ENCODE data around the gene ZBTB2.
"Not testable (repeated sequence)": the region's sequence is repeated elsewhere in the genome, so short reads cannot be mapped to it uniquely, and the experiment has no call there.

The ZBTB2 gene

GRCh38 chr6:151326116-151326825 is 65.1 kb downstream of the ZBTB2 start:
- no peak for DNase-seq

DNA sequence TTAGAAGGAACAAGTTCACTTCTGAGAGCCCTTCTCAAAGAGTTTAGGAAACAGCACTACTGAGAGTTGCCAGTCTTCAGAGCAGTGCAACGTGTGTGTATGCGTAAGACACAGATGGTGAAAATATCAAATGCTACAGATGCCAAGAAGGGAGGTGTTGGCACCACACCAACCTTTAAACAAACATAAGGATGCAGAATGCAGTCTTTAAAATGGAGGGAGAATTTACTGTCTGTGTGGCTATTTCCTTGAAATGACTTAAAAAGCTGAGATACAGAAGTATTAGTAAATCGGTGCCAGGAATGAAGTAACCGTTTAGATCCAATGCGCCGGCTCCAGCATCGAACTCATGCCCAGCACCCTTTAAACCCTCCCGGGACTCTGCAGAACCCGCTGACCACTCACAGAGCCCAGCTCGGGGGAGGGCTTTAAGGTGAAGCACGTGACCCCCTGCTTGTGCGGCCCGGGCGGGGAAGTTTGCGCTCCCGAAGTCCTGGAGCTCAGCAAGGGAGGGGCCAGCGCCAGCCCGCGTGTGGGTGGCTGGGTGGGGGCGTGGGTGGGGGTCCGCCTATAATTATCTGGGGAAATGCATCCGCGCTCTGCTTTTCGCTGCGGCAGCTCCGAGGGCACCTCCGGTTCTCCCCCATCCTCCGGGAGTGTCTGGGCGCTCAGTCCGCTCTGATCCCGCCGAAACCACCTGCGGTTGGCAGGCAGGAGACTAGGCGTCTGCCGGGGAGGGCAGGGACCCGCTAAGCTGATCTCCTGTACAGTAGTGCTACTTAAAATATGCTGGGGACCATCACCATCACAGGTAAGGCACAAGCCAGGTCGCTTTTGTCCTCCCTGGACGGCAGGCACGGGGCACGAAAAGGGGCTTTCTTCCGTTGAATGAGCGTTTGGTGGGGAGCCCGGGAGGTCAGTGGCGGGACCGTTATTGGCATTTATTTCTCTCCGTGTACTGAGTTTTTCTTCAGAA is 66.0 kb downstream of the ZBTB2 start:
- peak in 2 of 3 experiments; percentile 71 to 85 for DNase-seq

GRCh38 chr6:151324488-151324825 is 66.9 kb downstream of the ZBTB2 start:
- no peak for DNase-seq

GRCh38 chr6:151323791-151324487 is 67.4 kb downstream of the ZBTB2 start:
- peak; percentile 78 to 91 (median 82) for DNase-seq

- no peak for DNase-seq
Observed at GRCh38 chr6:151322570-151322969, 68.8 kb downstream of the ZBTB2 start.

DNA sequence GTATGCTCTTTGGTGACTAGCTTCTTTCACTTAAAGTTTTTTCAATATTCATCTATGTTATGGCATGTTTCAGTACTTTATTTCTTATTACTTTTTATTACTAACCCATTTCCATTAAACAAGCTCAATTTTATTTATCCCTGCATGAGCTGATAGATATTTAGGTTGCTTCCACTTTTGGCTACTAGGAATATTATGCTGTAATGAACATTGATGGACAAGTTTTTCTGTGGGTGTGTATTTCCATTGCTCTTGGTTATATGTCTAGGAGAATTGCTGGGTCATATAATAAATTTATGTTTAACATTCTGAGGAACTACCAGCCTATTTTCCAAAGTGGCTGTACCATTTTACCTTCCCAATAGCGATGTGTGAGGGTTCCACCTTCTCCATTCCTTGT is 69.9 kb downstream of the ZBTB2 start:
- no peak for DNase-seq

DNA sequence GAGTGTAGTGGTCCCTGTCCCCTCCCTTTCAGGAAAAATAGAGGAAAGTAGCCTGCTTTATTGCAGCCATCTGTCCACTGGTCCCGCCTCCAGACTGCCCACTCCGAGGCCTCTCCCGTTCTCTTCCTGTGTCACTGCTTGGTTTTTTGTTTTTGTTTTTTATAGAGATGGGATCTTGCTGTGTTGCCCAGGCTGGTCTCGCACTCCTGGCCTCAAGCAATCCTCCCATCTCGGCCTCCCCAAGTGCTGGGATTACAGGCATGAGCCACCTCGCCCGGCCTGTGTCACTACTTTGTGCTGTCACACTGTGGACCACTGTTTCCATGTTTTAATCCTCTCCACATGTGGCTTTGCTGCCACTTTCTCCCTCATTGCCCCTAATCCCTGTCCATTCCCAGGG is 71.2 kb downstream of the ZBTB2 start:
- DNase-seq: no peak

GRCh38 chr6:151317995-151318365 is 73.4 kb downstream of the ZBTB2 start:
- no peak for DNase-seq

GRCh38 chr6:151317103-151317994 is 74.0 kb downstream of the ZBTB2 start:
- peak in 1 of 3 experiments; percentile 19 for DNase-seq

DNA sequence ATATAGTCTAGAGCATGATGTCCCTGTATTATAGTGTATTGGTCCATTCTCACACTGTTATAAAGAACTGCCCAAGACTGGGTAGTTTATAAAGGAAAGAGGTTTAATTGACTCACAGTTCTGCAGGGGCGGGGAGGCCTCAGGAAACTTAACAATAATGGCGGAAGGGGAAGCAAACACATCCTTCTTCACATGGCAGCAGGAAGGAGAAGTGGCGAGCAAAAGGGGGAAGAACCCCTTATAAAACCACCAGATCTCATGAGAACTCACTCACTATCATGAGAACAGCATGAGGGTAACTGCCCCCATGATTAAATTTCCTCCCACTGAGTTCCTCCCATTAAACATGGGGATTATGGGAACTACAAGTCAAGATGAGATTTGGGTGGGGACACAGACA is 75.7 kb downstream of the ZBTB2 start:
- DNase-seq: not testable (repeated sequence)
